LNCAP (cell line): ENCODE measurements around the gene ARHGAP18.

Source experiments
- CTCF ChIP-seq: fragments of 450-650 bp; IDR thresholded peaks from 2 replicates; pipeline ENCODE4 v1.5.1; 2017; ENCODE audit warnings: mild to moderate bottlenecking

The ARHGAP18 gene

DNA sequence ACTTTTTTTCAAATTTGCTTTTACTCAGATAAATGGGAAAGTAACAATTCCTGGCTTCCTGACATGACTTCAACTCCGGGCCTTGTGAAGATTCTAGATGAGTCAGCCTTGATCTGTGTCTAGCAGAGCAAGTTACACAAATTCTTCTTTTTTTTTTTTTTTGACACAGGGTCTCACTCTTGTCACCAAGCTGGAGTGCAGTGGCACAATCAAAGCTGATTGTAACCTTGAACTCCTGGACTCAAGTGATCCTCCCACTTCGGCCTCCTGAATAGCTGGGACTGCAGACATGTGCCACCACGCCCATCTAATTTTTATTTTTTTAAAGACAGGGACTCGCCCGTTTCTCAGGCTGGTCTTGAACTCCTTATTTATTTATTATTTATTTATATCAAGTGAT, 7.3 kb upstream of the ARHGAP18 start:
- no peak for TF ChIP-seq CTCF

DNA sequence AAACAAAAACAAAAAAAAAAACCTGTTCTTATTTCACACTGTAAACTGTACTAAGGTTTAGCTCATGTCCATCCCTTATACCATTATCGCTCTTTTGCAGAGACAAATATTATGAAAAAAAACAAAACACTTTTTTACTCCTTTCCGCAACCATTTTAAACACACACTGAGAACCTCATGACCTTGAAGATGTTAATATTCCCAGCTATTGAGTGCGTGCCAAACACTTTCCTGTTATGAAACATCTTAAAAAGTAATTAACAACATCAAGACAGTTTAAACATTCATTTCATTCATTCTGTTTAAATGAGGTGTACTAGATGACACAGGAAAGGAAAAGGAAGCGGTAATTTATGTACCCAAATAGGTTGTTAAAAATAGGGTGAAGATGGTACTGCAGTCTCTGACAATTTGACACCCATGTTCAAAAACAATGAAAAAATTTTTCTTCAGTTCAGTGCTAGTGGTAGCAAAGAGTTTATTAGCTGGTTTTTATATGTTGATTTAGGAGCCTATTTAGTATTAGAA, 3.9 kb upstream of the ARHGAP18 start:
- no peak for TF ChIP-seq CTCF

- no peak for TF ChIP-seq CTCF
Measured at GRCh38 chr6:129711271-129711631, 1.3 kb upstream of the ARHGAP18 start.

GRCh38 chr6:129710450-129711270, 683 bp upstream of the ARHGAP18 start:
- TF ChIP-seq CTCF, result no peak

GRCh38 chr6:129709196-129709768, 695 bp downstream of the ARHGAP18 start:
- no peak for TF ChIP-seq CTCF

GRCh38 chr6:129708496-129709195, 1.3 kb downstream of the ARHGAP18 start:
- no peak for TF ChIP-seq CTCF

GRCh38 chr6:129707882-129708495, 2.0 kb downstream of the ARHGAP18 start:
- TF ChIP-seq CTCF, result no peak
